Activated CD8-positive, alpha-beta memory T cell treated with anti-CD3 and anti-CD28 coated beads, Interleukin-2, amount 50 U/mL, for 1 hour (primary cell): Measurements from ENCODE around the gene OR2AJ1.

Experiments used
- DNase-seq: peaks from one replicate; pipeline ENCODE4 v3.0.0-alpha.2; 2020; ENCODE audit errors: extremely low read depth

OR2AJ1 gene

DNA sequence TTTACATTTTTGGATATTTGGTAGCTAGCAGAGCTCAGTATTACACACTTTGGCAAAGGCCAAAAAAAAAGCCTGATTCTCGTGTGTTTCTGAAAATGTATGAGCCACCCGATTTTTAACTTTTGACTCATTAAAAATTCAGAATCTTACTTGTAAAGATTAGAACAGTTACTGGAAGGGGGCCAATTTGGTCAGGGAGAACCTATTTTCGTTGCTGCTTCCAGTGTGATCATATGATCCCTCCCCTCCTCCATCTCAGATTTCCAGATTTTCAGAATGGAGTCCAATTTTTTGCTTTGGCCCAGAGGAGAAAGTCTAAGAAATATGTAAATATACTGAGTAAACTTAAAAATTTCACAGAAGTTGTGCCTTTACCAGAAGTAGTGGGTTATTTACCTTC lies 37.1 kb downstream of the OR2AJ1 start:
- no peak for DNase-seq

DNA sequence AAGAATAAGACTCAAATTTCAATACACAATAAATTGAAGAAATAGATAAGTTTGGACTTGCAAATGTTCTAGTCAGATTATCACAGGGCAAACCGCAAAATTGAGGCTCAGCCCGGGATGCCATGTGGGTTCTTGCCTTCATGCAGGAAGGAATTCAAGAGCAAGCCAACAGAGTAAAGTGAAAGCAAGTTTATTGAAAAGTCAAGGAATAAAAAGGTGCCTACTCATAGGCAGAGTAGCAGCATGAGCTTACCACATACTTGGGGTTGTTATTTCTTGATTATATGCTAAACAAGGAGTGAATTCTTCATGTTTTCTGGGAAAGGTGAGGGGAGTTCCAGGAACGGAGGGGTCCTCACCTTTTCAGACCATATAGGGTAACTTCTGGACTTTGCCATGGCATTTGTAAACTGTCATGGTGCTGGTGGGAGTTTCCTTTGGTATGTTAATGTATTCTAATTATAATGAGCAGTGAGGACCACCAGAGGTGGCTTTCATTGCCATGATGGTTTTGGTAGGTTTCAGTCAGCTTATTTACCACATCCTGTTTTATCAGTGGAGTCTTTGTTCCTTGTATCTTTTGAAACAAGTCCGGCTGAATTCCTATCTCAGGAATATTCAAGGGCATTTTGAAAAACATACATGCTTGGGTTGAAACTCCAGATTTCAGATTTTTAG lies 38.4 kb downstream of the OR2AJ1 start:
- DNase-seq = no peak

DNA sequence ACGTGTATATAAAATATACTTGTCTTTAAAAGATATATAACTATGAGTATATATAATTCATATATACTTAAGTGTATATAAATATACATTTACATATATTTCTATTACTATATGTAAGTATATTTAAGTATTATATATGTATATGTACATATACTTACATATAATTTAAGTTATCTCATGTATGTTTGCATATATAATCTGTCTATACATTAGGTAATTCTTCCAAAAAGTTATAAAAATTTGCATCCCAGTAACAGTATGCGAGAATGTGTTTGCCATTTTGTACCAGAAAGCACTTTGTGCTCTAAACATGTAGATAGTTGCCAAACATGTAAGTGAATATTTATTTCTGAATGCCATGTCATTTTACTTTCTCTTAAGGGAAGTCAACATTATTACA lies 40.2 kb downstream of the OR2AJ1 start, which contains the start of gene OR2AK2:
Gene OR2AK2, plus strand, starts transcription at position 301 of the 400 bp plus-strand sequence. CDS start 144 bp downstream, outside the sequence.
- DNase-seq = no peak

DNA sequence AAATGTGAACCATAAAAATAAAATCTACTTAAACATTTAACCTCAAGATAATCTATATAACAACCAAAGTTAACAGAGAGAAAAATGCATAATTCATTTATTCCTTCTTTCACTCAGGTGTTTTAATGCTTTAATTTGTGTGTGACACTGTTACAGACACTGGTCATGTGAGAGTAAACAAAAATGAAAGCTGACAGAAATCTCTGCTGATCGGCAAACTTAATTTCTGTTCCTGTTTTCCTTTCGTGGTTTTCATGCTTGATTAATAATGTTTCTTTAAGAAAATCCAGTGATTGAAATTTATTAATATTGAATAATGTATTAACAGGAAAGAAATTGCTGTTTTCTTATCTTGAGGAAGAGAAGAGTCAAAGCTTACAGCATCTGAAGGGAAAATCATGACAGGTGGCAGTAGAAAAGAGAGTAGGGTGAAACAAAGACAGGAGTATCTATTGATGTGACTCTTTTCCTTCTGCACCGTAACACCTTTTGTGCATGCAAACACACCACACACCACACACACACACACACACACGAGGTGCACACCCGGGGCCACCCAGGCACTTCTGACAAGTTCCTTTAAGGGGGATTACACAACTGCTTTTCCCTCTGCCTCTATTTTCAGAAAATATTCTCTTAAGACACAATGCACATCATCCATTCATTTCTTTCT lies 42.0 kb downstream of the OR2AJ1 start:
- DNase-seq = no peak
